Lung (tissue), 12 donors: ENCODE data around the gene SENP6. TPM values are rescaled to one million over a fixed set of nuclear protein-coding genes. Genes with fewer than 3 reads are reported as not detected.
A peak's percentile ranks its signal among the peaks of the same experiment; 100 is the strongest.

Experiments used
- ATAC-seq: fragments of 200-7000 bp; cut with Tn5 transposase; one replicate; pipeline ENCODE4 v1.9.1; 2020; ENCODE audit warnings: moderate number of reproducible peaks; ENCODE audit not compliant: insufficient read depth, low FRiP score
- DNase-seq, 3 donors: peaks; one replicate each; pipeline ENCODE4 v3.0.0-alpha.2; 2013 to 2017
- H3K27ac ChIP-seq, 2 donors: one replicate each; pipeline ENCODE4 v1.5.1; 2013; ENCODE audit warnings: mild to moderate bottlenecking in 2 of 2, moderate library complexity in 2 of 2, control low read depth in 1 of 2, inconsistent platforms in 1 of 2, low read depth in 1 of 2, low read length in 1 of 2
- H3K27me3 ChIP-seq, 3 donors: one replicate each; pipeline ENCODE4 v1.5.1; 2013; ENCODE audit warnings: low read length in 2 of 3; ENCODE audit not compliant: control insufficient read depth in 3 of 3, insufficient read depth in 3 of 3
- H3K36me3 ChIP-seq, 4 donors: one replicate each; pipeline ENCODE4 v1.5.1; 2013; ENCODE audit warnings: low read length in 4 of 4, mild to moderate bottlenecking in 1 of 4, moderate library complexity in 1 of 4; ENCODE audit not compliant: control insufficient read depth in 4 of 4, insufficient read depth in 4 of 4
- H3K4me1 ChIP-seq, 5 donors: one replicate each; pipeline ENCODE4 v1.5.1; 2013; ENCODE audit warnings: low read length in 5 of 5, mild to moderate bottlenecking in 2 of 5, moderate library complexity in 1 of 5; ENCODE audit not compliant: control insufficient read depth in 5 of 5, insufficient read depth in 5 of 5
- H3K4me3 ChIP-seq: one replicate; pipeline ENCODE4 v1.5.1; 2013; ENCODE audit warnings: mild to moderate bottlenecking, control low read depth, moderate library complexity
- H3K9ac ChIP-seq, 2 donors: one replicate each; pipeline ENCODE4 v1.5.1; 2013; ENCODE audit warnings: low read length in 2 of 2, control low read depth in 1 of 2; ENCODE audit not compliant: insufficient read depth in 1 of 2
- H3K9me3 ChIP-seq, 4 donors: one replicate each; pipeline ENCODE4 v1.5.1; 2013; ENCODE audit warnings: low read length in 3 of 4, mild to moderate bottlenecking in 1 of 4, moderate library complexity in 1 of 4; ENCODE audit not compliant: control insufficient read depth in 4 of 4, insufficient read depth in 3 of 4
- CTCF ChIP-seq: IDR thresholded peaks from 2 replicates; pipeline ENCODE4 v1.5.1; 2012; ENCODE audit warnings: mild to moderate bottlenecking; ENCODE audit errors: control extremely low read depth, extremely low read depth
- WGBS, 2 donors: extraction: QIAGEN DNeasy Blood & Tissue Kit; methylation state at CpG; one replicate each; pipeline ENCODE4 v1.1.7; 2013; 5-methylcytosine and 5-hydroxymethylcytosine counted together
- polyA plus RNA-seq, 2 donors: library from polyadenylated mRNA; stranded (reverse); fragments of 200-250 nt; gene quantifications; one replicate each; pipeline ENCODE4 v1.2.1, GENCODE V29; 2013
- total RNA-seq, 2 donors: library from RNA; depleted of rRNA in 1 of 2; stranded (reverse); fragments of >200 nt in 1 of 2; gene quantifications; one replicate each; pipeline ENCODE4 v1.2.1, GENCODE V29; 2014 to 2021
- donor health status: control.
- donor health status: control.
- donor health status: Bipolar disorder and iron deficiency.
- donor health status: healthy.
- donor health status: DM: yes; HTN: yes; CAD: no.

Gene SENP6
- total and polyA plus RNA-seq, 4 donors: 28.0 to 209 (median 62.8) TPM

GRCh38 chr6:75600768-75601167 lies 912 bp upstream of the SENP6 start:
- Histone ChIP-seq H3K36me3 (peaks cover 0 to 5% (median 0%) of the 10 kb centered on the region in 4 donors), H3K9ac (peak overlapping the region; percentile 5 to 91), H3K4me3 (no peak overlapping the region), H3K27me3 (no peaks in the 10 kb centered on the region), H3K9me3 (no peaks in the 10 kb centered on the region), H3K4me1 (peaks cover 0 to 12% (median 6%) of the 10 kb centered on the region in 5 donors), H3K27ac (peak overlapping the region in 1 of 2 donors; percentile 21)
- no peak for ATAC-seq
- DNase-seq: peak in 1 of 3 donors; percentile 46
- 60 to 63% methylated on average over 7 of the region's 7 CpGs for WGBS, 2 donors
- no peak for TF ChIP-seq CTCF

GRCh38 chr6:75602246-75603105 lies 796 bp downstream of the SENP6 start:
- WGBS, 2 donors: 0% methylated on average over 70 of the region's 70 CpGs
- peak overlapping the region; percentile 77 for H3K4me3 ChIP-seq
- H3K4me1 ChIP-seq: peaks cover 2 to 12% (median 8%) of the 10 kb centered on the region in 5 donors
- peak overlapping the region; percentile 98 to 99 for H3K27ac ChIP-seq
- H3K9ac ChIP-seq: peak overlapping the region; percentile 92 to 94
- H3K9me3 ChIP-seq: no peaks in the 10 kb centered on the region
- peaks cover 0 to 5% (median 0%) of the 10 kb centered on the region in 4 donors for H3K36me3 ChIP-seq
- peak in 2 of 3 donors; percentile 56 to 70 for DNase-seq
- TF ChIP-seq CTCF: no peak
- peak; percentile 55 for ATAC-seq
- H3K27me3 ChIP-seq: no peaks in the 10 kb centered on the region

- Histone ChIP-seq H3K27me3 (no peaks in the 10 kb centered on the region), H3K27ac (peak overlapping the region in 1 of 2 donors; percentile 98), H3K4me1 (peaks cover 2 to 12% (median 8%) of the 10 kb centered on the region in 5 donors), H3K9me3 (no peaks in the 10 kb centered on the region), H3K36me3 (peaks cover 0 to 5% (median 0%) of the 10 kb centered on the region in 4 donors), H3K4me3 (peak overlapping the region; percentile 77), H3K9ac (peak overlapping the region; percentile 92 to 94)
- ATAC-seq: no peak
- TF ChIP-seq CTCF: no peak
- DNase-seq: peak in 1 of 3 donors; percentile 65
- WGBS, 2 donors: 1 to 5% methylated on average over 2 of the region's 2 CpGs
Measured at GRCh38 chr6:75603106-75603420, 1.4 kb downstream of the SENP6 start.
